Activated T-helper 17 cell treated with anti-CD3 and anti-CD28 coated beads, Interleukin-2, amount 50 U/mL, for 72 hours (primary cell): ENCODE measurements around the gene FAM186B. TPM values are rescaled to one million over a fixed set of nuclear protein-coding genes. Genes with fewer than 3 reads are reported as not detected.

Experiments used
- ATAC-seq: fragments of 150-1000 bp; cut with Tn5 transposase; replicated peaks from 2 replicates; pipeline ENCODE4 v1.10.0; 2021; ENCODE audit warnings: mild to moderate bottlenecking, moderate library complexity
- H3K27ac Mint-ChIP-seq: one replicate; pipeline ENCODE4 v1.8.0; 2022; ENCODE audit warnings: mixed read lengths
- H3K27me3 Mint-ChIP-seq: one replicate; pipeline ENCODE4 v1.8.0; 2022; ENCODE audit warnings: mixed read lengths
- H3K36me3 Mint-ChIP-seq: one replicate; pipeline ENCODE4 v1.8.0; 2022; ENCODE audit warnings: low read depth, mild to moderate bottlenecking, mixed read lengths
- H3K4me1 Mint-ChIP-seq: one replicate; pipeline ENCODE4 v1.8.0; 2022; ENCODE audit warnings: mixed read lengths
- H3K4me3 Mint-ChIP-seq: one replicate; pipeline ENCODE4 v1.8.0; 2022; ENCODE audit warnings: mild to moderate bottlenecking, mixed read lengths
- H3K9me3 Mint-ChIP-seq: one replicate; pipeline ENCODE4 v1.8.0; 2022; ENCODE audit warnings: mixed read lengths
- total RNA-seq, 2 donors: library from RNA; stranded (reverse); gene quantifications; one replicate each; pipeline ENCODE4 v1.2.3, GENCODE V29; 2022

The FAM186B gene
- total RNA-seq, 2 donors from 2014 or later = 0.11 TPM; not detected in 1

- Mint-ChIP-seq H3K27ac (no peak overlapping the region), H3K4me3 (no peak overlapping the region), H3K36me3 (no peaks in the 10 kb centered on the region), H3K27me3 (peaks cover 4% of the 10 kb centered on the region), H3K4me1 (no peaks in the 10 kb centered on the region), H3K9me3 (no peaks in the 10 kb centered on the region)
- no peak for ATAC-seq
Measured at GRCh38 chr12:49604856-49605255, 583 bp downstream of the FAM186B start.

GRCh38 chr12:49603721-49604120 is 1.7 kb downstream of the FAM186B start:
- Mint-ChIP-seq H3K4me3 (no peak overlapping the region), H3K27me3 (peaks cover 3% of the 10 kb centered on the region), H3K27ac (no peak overlapping the region), H3K9me3 (no peaks in the 10 kb centered on the region), H3K4me1 (no peaks in the 10 kb centered on the region), H3K36me3 (no peaks in the 10 kb centered on the region)
- no peak for ATAC-seq

DNA sequence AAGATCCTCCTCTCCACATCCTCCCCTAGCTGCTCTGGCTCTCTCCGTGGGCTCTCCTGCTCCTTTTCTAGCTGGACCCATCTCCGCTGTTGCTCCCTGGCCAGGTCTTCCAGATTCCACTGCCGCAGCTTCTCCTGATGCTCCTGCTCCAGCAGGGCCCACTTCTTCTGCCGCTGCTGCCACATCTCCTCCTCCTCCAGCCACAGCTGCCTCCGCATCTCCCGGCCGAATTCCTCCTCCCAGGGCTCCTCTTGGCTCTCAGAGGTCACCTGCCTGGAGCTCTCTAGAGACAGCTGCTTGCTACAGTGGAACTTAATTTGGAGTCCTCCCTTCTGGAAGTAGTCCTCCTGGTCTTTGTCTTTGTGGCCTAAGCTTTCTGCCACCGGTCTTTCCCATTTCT is 5.5 kb downstream of the FAM186B start:
- Mint-ChIP-seq H3K9me3 (no peaks in the 10 kb centered on the region), H3K4me3 (no peak overlapping the region), H3K4me1 (no peaks in the 10 kb centered on the region), H3K27me3 (no peaks in the 10 kb centered on the region), H3K36me3 (no peaks in the 10 kb centered on the region), H3K27ac (no peak overlapping the region)
- no peak for ATAC-seq

DNA sequence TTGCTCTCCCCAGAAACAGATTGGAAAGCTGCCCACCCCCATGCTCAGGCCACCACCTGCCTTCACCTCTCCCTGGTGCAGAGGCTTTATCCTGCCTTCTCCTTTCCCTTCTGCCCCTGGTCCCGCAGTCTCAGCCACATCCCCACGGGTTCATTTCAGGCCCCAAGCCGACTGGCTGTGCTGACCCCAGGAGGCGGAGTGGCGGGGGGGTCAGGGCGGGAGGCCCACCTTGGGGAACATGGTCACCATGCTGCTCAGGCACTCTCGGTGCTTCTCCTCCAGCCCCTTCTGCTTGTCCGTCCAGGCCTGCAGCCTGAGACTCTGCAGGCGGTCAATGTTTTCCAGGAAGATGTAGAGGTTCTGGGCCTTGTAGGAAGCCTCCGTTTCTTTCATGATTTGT is 6.9 kb downstream of the FAM186B start:
- no peaks in the 10 kb centered on the region for H3K36me3 Mint-ChIP-seq
- H3K4me3 Mint-ChIP-seq = no peak overlapping the region
- no peak for ATAC-seq
- H3K9me3 Mint-ChIP-seq = no peaks in the 10 kb centered on the region
- H3K4me1 Mint-ChIP-seq = no peaks in the 10 kb centered on the region
- no peak overlapping the region for H3K27ac Mint-ChIP-seq
- H3K27me3 Mint-ChIP-seq = no peaks in the 10 kb centered on the region

DNA sequence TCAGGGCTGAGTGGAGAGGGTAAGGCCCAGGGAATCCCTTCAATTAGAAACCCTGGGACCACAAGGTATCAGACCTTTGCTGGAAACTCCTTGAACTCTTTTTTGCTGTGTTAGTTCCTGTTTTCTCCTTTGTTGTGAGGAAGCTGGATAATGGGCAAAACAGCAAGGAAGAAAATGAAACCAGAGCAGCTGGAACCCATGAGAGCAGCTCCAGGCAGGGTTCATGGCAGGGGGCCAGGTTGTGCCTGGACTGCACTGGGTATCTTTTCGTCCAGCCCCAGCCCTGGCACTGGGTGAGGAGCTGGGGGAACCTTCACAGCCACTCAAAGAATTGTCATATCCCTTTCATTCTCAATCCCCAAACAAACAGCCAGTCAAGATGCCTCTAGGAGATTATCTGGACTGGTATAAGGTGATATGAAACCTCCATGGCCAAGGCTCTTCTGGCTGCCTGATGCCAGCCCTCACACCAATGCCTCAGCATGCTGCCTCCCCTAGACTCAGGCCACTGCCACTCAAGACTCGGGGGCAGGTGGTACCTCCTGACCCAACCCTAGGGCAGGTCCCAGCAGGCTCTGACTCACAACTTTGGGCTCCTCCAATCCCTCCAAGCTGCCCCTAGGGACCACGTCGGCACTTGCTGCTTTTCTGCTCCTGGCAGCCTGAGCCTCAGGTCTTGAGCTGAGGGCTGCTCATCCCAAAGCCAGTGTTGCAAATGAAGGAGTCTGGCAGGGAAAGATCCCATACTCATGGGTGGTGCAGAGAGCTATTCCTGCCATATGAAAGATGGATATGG is 16.5 kb downstream of the FAM186B start:
- Mint-ChIP-seq H3K9me3 (peaks cover 4% of the 10 kb centered on the region), H3K4me1 (no peaks in the 10 kb centered on the region), H3K27ac (no peak overlapping the region), H3K4me3 (no peak overlapping the region), H3K36me3 (no peaks in the 10 kb centered on the region), H3K27me3 (no peaks in the 10 kb centered on the region)
- ATAC-seq = no peak

DNA sequence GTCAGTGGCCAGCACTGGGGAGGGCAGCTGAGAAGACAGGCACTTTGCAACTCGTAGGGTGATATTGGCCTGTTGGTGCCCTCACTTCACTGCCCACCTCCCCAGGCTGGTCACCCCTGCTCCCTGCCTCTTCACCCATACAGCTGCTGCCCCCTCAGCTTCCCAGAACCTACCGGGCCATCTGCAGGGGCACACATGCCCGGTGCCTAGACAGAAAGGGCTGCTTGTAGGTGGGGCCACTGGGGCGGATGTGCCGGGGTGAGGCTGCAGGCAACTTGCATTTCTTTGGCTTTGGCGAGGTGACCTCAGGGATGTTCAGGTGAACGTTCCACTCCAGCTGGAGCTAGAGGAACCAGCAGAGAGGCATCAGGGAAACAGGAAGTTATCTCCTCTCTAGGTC is 17.2 kb downstream of the FAM186B start:
- Mint-ChIP-seq H3K27ac (no peak overlapping the region), H3K27me3 (no peaks in the 10 kb centered on the region), H3K9me3 (peaks cover 4% of the 10 kb centered on the region), H3K36me3 (no peaks in the 10 kb centered on the region), H3K4me3 (no peak overlapping the region), H3K4me1 (no peaks in the 10 kb centered on the region)
- ATAC-seq = no peak

DNA sequence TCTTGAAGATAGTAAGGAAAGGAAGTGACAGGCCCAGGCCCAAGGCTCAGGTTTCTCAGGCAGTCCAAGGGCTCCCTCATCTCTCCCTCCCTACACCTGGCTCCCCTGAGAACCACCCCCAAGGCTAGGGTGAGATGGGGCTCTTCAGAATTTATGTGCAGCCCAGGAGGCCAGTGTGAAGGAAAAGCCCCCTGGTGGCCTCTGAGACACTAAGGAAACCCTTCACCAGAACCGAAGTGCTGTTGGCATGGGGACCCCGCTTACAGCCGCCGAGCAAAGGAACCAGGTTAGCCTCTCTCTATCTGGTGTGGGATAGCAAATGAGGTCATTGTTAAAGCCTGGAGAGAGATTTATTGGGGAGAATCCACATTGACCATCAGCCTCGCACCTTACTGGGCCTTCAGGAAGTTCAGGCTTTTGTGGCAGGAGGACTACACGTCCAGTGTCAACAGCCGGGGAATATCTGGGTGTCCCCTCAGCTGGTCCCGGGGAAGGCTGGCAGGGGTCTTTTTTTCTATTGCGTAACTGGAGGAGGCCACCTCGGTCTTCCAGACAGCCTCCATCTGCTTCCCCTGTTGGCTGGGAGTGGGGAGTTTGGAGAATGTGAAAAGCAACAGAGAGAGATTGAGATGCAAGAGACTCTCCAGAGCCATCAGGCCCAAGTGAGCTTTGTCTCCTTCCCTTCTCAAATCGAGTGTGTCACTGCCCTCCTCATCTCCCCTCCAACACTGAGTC is 18.1 kb downstream of the FAM186B start:
- Mint-ChIP-seq H3K9me3 (peaks cover 4% of the 10 kb centered on the region), H3K27me3 (no peaks in the 10 kb centered on the region), H3K4me1 (no peaks in the 10 kb centered on the region)

GRCh38 chr12:49585477-49586459 is 19.7 kb downstream of the FAM186B start:
- no peaks in the 10 kb centered on the region for H3K27me3 Mint-ChIP-seq
- peaks cover 4% of the 10 kb centered on the region for H3K4me1 Mint-ChIP-seq
- H3K9me3 Mint-ChIP-seq = peaks cover 4% of the 10 kb centered on the region
- no peak for ATAC-seq
- H3K4me3 Mint-ChIP-seq = no peak overlapping the region
- H3K36me3 Mint-ChIP-seq = peaks cover 8% of the 10 kb centered on the region
- H3K27ac Mint-ChIP-seq = no peak overlapping the region

More for the DNA sequence above, 18.1 kb downstream of the FAM186B start:
- no peak for ATAC-seq
- Mint-ChIP-seq H3K4me3 (no peak overlapping the region), H3K36me3 (peaks cover 7% of the 10 kb centered on the region), H3K27ac (no peak overlapping the region)

- no peaks in the 10 kb centered on the region for H3K27me3 Mint-ChIP-seq
- H3K4me3 Mint-ChIP-seq = no peak overlapping the region
- no peak overlapping the region for H3K27ac Mint-ChIP-seq
- peaks cover 8% of the 10 kb centered on the region for H3K4me1 Mint-ChIP-seq
- no peaks in the 10 kb centered on the region for H3K9me3 Mint-ChIP-seq
- peaks cover 8% of the 10 kb centered on the region for H3K36me3 Mint-ChIP-seq
- ATAC-seq = no peak
Measured at GRCh38 chr12:49584591-49584990, 20.8 kb downstream of the FAM186B start.

DNA sequence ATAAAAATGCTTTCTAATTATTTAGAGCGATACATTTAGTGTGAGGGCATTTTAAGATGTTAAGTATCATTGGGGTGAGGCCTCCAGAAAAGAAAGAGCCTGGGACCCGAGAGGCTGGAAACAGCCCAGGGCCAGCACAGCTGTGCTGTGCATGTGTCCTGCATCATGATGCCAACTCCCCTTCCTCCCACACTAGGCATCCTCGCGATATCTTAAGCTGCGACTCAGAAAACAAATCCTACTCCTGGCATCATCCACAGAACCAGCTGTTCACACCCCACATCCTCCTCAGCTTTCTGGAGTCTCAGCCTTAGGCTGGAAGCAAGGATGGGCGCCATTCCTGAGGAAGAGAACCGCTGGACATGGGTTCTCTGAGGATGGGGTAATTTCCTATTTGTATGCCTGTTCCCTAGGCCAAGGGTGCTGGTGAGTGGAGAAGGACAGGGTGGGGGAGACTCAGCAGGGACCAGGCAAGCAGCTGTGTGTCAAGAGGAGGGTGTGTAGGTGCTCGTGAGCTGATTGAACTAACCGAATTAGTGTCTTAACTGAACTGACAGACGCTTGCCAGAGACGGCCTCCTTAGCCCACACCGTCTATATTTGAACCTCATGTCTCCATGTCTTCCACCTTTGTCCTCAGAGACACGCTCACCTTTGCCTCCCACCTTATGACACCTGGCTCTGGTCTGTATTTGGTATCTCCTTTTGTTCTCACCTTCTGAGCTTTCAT is 21.9 kb downstream of the FAM186B start:
- no peak for ATAC-seq
- Mint-ChIP-seq H3K4me3 (no peak overlapping the region), H3K27ac (no peak overlapping the region), H3K9me3 (no peaks in the 10 kb centered on the region), H3K4me1 (peaks cover 8% of the 10 kb centered on the region), H3K27me3 (no peaks in the 10 kb centered on the region), H3K36me3 (peaks cover 8% of the 10 kb centered on the region)

GRCh38 chr12:49582850-49583249 is 22.6 kb downstream of the FAM186B start:
- ATAC-seq = no peak
- H3K27me3 Mint-ChIP-seq = no peaks in the 10 kb centered on the region
- H3K27ac Mint-ChIP-seq = no peak overlapping the region
- H3K36me3 Mint-ChIP-seq = peaks cover 8% of the 10 kb centered on the region
- H3K9me3 Mint-ChIP-seq = no peaks in the 10 kb centered on the region
- no peak overlapping the region for H3K4me3 Mint-ChIP-seq
- peaks cover 8% of the 10 kb centered on the region for H3K4me1 Mint-ChIP-seq

DNA sequence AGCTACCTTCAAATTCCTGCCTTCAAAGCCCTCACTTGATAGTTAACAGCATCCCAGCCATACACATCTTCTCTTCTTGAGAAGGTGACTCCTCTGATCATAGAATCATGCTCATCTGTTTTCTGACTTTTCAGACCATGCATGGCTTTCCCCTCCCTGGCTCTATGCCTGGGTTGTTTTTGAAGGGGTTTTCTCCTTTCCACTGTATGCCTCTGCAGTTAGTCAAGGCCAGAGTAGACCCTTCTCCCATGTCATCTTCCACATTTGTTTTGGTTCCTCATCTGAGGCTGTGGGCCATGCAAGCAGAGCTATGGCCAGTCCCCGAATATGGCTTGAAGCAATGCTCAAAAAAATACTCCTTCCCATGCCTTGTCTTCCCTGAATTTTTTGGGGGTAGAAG is 23.2 kb downstream of the FAM186B start:
- Mint-ChIP-seq H3K4me3 (no peak overlapping the region), H3K27ac (no peak overlapping the region), H3K27me3 (no peaks in the 10 kb centered on the region), H3K36me3 (peaks cover 8% of the 10 kb centered on the region), H3K9me3 (no peaks in the 10 kb centered on the region), H3K4me1 (peaks cover 8% of the 10 kb centered on the region)
- no peak for ATAC-seq

GRCh38 chr12:49580572-49581535 is 24.6 kb downstream of the FAM186B start:
- Mint-ChIP-seq H3K4me1 (peaks cover 8% of the 10 kb centered on the region), H3K9me3 (no peaks in the 10 kb centered on the region), H3K36me3 (peaks cover 8% of the 10 kb centered on the region), H3K27ac (no peak overlapping the region), H3K27me3 (no peaks in the 10 kb centered on the region), H3K4me3 (no peak overlapping the region)
- ATAC-seq = peak; percentile 75
